ENCODE results near the gene CDC123. TPM values are rescaled to one million over a fixed set of nuclear protein-coding genes. Genes with fewer than 3 reads are reported as not detected.

CDC123 gene
- total RNA-seq, 1 donor from 2014 or later, result 107 TPM

DNA sequence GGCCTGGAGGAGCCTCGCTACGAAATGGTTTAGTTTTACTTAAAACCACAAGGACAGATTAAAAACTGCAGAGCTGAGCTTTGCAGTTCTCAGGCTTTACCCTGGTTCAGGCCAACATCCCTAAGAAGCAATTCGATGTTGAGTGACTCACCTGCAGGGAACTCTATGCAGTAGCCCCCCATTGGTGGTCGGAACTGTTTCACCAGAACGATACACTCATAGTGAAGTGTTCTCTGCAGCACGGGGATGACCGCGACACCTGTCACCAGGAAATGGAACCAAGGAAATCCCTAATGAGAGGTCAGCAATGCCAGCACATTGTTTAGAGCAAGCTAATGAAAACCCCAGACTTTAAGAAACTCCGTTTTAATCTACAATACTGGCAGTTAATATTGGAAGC, 18.3 kb upstream of the CDC123 start:
- Histone ChIP-seq H3K36me3 (ENCODE audit: insufficient read depth, low read length) (peaks cover 21% of the 10 kb centered on the region), H3K9ac (ENCODE audit: low read length) (no peak overlapping the region), H4K20me1 (ENCODE audit: insufficient read depth, low read length) (no peaks in the 10 kb centered on the region), H3K27ac (ENCODE audit: low read depth, low read length) (no peak overlapping the region), H3K27me3 (ENCODE audit: insufficient read depth, low read length) (no peaks in the 10 kb centered on the region), H3K9me3 (ENCODE audit: insufficient read depth, low read depth, low read length) (no peaks in the 10 kb centered on the region), H3K79me2 (ENCODE audit: insufficient read depth, low read length) (no peaks in the 10 kb centered on the region), H3K4me1 (ENCODE audit: insufficient read depth, low read length) (peaks cover 8% of the 10 kb centered on the region), H3K4me3 (ENCODE audit: insufficient read depth, low read depth, low read length) (no peak overlapping the region), H3K4me2 (ENCODE audit: low read length) (peak overlapping the region; percentile 13), H2AFZ (ENCODE audit: low read depth, low read length) (no peak overlapping the region)
- DNase-seq (ENCODE audit: low read depth) (peak; percentile 25), FAIRE-seq (no peak)
- TF ChIP-seq EZH2 (IDR thresholded peaks at IDR 0.05; ENCODE audit: insufficient read depth, low read length), result no peak
- peak overlapping the region; percentile 68 for H3K27ac Mint-ChIP-seq (ENCODE audit: unreplicated experiment)
- peaks cover 15% of the 10 kb centered on the region for H3K36me3 Mint-ChIP-seq (ENCODE audit: low read depth, unreplicated experiment)
- H3K4me1 Mint-ChIP-seq (ENCODE audit: low read depth, unreplicated experiment), result peaks cover 4% of the 10 kb centered on the region
- H3K27me3 Mint-ChIP-seq (ENCODE audit: low read depth, unreplicated experiment), result no peaks in the 10 kb centered on the region
- no peaks in the 10 kb centered on the region for H3K9me3 Mint-ChIP-seq (ENCODE audit: unreplicated experiment)
- H3K4me3 Mint-ChIP-seq (ENCODE audit: unreplicated experiment), result no peak overlapping the region

DNA sequence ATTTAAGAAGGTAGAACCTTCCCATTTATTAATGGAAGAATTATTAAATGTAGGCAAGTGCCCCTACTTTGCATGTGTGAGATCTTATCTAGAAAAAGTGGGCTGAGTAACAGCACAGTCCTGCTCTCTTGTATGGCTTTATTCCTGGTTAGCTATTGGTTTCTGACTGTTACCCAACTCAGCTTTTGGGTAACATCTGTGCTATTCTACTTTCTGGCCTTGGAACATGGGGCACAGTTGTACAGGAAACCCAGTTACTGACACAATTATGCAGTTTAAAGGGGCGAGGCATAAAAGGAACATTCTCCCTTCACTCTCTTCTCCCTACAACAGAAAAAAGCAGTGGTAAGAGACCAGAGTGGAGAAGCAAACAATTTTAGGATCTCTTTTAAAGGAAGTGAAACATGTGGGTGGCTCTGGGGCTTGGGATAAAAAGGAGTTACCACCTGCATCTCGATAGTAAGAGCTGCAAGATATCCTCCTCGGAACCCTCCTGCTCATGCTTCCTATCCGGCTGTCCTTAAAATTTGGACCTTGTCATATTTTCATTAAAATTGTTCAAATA, 16.3 kb upstream of the CDC123 start:
- Histone ChIP-seq H3K27me3 (ENCODE audit: insufficient read depth, low read length) (no peaks in the 10 kb centered on the region), H3K9me3 (ENCODE audit: insufficient read depth, low read depth, low read length) (no peaks in the 10 kb centered on the region), H3K4me3 (ENCODE audit: insufficient read depth, low read depth, low read length) (no peak overlapping the region), H3K79me2 (ENCODE audit: insufficient read depth, low read length) (no peaks in the 10 kb centered on the region), H4K20me1 (ENCODE audit: insufficient read depth, low read length) (no peaks in the 10 kb centered on the region), H3K4me1 (ENCODE audit: insufficient read depth, low read length) (peaks cover 8% of the 10 kb centered on the region), H3K4me2 (ENCODE audit: low read length) (no peak overlapping the region), H3K36me3 (ENCODE audit: insufficient read depth, low read length) (peaks cover 21% of the 10 kb centered on the region), H2AFZ (ENCODE audit: low read depth, low read length) (no peak overlapping the region), H3K9ac (ENCODE audit: low read length) (no peak overlapping the region), H3K27ac (ENCODE audit: low read depth, low read length) (no peak overlapping the region)
- TF ChIP-seq, protein P1, sequence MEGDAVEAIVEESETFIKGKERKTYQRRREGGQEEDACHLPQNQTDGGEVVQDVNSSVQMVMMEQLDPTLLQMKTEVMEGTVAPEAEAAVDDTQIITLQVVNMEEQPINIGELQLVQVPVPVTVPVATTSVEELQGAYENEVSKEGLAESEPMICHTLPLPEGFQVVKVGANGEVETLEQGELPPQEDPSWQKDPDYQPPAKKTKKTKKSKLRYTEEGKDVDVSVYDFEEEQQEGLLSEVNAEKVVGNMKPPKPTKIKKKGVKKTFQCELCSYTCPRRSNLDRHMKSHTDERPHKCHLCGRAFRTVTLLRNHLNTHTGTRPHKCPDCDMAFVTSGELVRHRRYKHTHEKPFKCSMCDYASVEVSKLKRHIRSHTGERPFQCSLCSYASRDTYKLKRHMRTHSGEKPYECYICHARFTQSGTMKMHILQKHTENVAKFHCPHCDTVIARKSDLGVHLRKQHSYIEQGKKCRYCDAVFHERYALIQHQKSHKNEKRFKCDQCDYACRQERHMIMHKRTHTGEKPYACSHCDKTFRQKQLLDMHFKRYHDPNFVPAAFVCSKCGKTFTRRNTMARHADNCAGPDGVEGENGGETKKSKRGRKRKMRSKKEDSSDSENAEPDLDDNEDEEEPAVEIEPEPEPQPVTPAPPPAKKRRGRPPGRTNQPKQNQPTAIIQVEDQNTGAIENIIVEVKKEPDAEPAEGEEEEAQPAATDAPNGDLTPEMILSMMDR (IDR thresholded peaks at IDR 0.05; ENCODE audit: insufficient read depth, low read depth, low read length), result no peak
- no peak for TF ChIP-seq EZH2 (IDR thresholded peaks at IDR 0.05; ENCODE audit: insufficient read depth, low read length)
- no peak overlapping the region for H3K27ac Mint-ChIP-seq (ENCODE audit: unreplicated experiment)
- DNase-seq (ENCODE audit: low read depth) (no peak), FAIRE-seq (no peak)
- peaks cover 5% of the 10 kb centered on the region for H3K36me3 Mint-ChIP-seq (ENCODE audit: low read depth, unreplicated experiment)
- no peaks in the 10 kb centered on the region for H3K27me3 Mint-ChIP-seq (ENCODE audit: low read depth, unreplicated experiment)
- peaks cover 4% of the 10 kb centered on the region for H3K4me1 Mint-ChIP-seq (ENCODE audit: low read depth, unreplicated experiment)
- H3K9me3 Mint-ChIP-seq (ENCODE audit: unreplicated experiment), result no peaks in the 10 kb centered on the region
- H3K4me3 Mint-ChIP-seq (ENCODE audit: unreplicated experiment), result no peak overlapping the region

DNA sequence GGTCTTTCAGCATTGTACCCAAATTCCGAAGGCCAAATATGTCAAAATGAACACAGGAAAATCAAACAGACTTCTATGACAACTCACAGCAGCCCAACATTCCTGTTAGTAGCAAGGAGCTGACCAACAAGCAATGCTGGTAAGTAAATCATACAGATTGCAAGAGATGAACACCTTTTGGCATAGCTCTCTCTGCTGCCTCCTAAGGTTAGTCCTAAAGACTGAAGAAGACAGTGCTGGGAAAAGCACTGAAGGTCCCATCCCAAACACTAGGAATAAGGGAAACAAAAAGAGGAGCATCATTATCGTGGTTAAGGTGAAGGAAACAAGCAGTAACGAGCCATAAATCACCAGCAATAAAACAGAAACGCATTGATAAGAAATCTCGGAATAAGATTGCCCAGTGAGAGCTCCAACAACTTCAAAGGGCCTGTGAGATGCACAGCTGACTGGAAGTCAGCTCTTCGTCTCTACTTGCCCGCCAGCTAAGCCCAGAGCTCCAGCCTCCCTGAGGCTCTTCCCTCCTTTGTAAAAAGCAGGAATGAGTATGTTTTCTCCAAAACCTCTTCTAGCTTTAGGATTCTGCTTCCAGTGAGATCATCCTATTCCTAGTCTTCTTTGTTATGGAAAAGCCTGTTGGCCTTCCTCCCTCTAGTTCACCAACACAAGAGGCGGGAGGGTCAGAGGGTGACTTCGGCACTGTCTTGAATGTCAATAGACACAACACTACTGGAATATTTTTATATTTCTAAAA, 15.6 kb upstream of the CDC123 start:
- Histone ChIP-seq H3K27me3 (ENCODE audit: insufficient read depth, low read length) (no peaks in the 10 kb centered on the region), H3K79me2 (ENCODE audit: insufficient read depth, low read length) (no peaks in the 10 kb centered on the region), H3K36me3 (ENCODE audit: insufficient read depth, low read length) (peaks cover 25% of the 10 kb centered on the region), H3K27ac (ENCODE audit: low read depth, low read length) (no peak overlapping the region), H3K4me3 (ENCODE audit: insufficient read depth, low read depth, low read length) (no peak overlapping the region), H3K9ac (ENCODE audit: low read length) (no peak overlapping the region), H3K4me1 (ENCODE audit: insufficient read depth, low read length) (peaks cover 8% of the 10 kb centered on the region), H3K4me2 (ENCODE audit: low read length) (no peak overlapping the region), H4K20me1 (ENCODE audit: insufficient read depth, low read length) (no peaks in the 10 kb centered on the region), H2AFZ (ENCODE audit: low read depth, low read length) (no peak overlapping the region), H3K9me3 (ENCODE audit: insufficient read depth, low read depth, low read length) (no peaks in the 10 kb centered on the region)
- Mint-ChIP-seq H3K4me1 (ENCODE audit: low read depth, unreplicated experiment) (peaks cover 4% of the 10 kb centered on the region), H3K36me3 (ENCODE audit: low read depth, unreplicated experiment) (peaks cover 10% of the 10 kb centered on the region), H3K27me3 (ENCODE audit: low read depth, unreplicated experiment) (no peaks in the 10 kb centered on the region), H3K9me3 (ENCODE audit: unreplicated experiment) (no peaks in the 10 kb centered on the region), H3K27ac (ENCODE audit: unreplicated experiment) (no peak overlapping the region), H3K4me3 (ENCODE audit: unreplicated experiment) (no peak overlapping the region)
- DNase-seq (ENCODE audit: low read depth) (no peak), FAIRE-seq (no peak)
- TF ChIP-seq EZH2 (IDR thresholded peaks at IDR 0.05; ENCODE audit: insufficient read depth, low read length), result no peak
- TF ChIP-seq, protein P1 (IDR thresholded peaks at IDR 0.05; ENCODE audit: insufficient read depth, low read depth, low read length), result no peak

Data from astrocyte (in vitro differentiated cells and primary cell).